Neuronal stem cell (in vitro differentiated cells): ENCODE results near the gene UGT1A7.
"Not testable (repeated sequence)": the region's sequence is repeated elsewhere in the genome, so short reads cannot be mapped to it uniquely, and the experiment has no call there.

Experiments used
- DNase-seq: peaks from one replicate; pipeline ENCODE4 v3.0.0-alpha.2; 2013; ENCODE audit warnings: low spot score
- H2AFZ ChIP-seq: one replicate; pipeline ENCODE4 v1.6.1; 2013; ENCODE audit warnings: mild to moderate bottlenecking, low read length, inconsistent platforms
- H2AK5ac ChIP-seq: 2 replicates; pipeline ENCODE4 v1.6.1; 2013; ENCODE audit warnings: low read depth, mild to moderate bottlenecking, inconsistent platforms, low read length, moderate library complexity, mixed read lengths
- H2BK120ac ChIP-seq: 2 replicates; pipeline ENCODE4 v1.6.1; 2013; ENCODE audit warnings: low read depth, mild to moderate bottlenecking, inconsistent platforms, low read length, moderate library complexity, mixed read lengths
- H2BK12ac ChIP-seq: one replicate; pipeline ENCODE4 v1.6.1; 2013; ENCODE audit warnings: low read length, inconsistent platforms
- H2BK15ac ChIP-seq: 2 replicates; pipeline ENCODE4 v1.6.1; 2013; ENCODE audit warnings: mild to moderate bottlenecking, low read length, inconsistent platforms, mixed read lengths
- H2BK5ac ChIP-seq: one replicate; pipeline ENCODE4 v1.6.1; 2013; ENCODE audit warnings: inconsistent platforms, mild to moderate bottlenecking, low read length, moderate library complexity
- H3K14ac ChIP-seq: one replicate; pipeline ENCODE4 v1.6.1; 2013; ENCODE audit warnings: low read length, inconsistent platforms
- H3K18ac ChIP-seq: 2 replicates; pipeline ENCODE4 v1.6.1; 2013; ENCODE audit warnings: low read length, inconsistent platforms
- H3K23ac ChIP-seq: 2 replicates; pipeline ENCODE4 v1.6.1; 2013; ENCODE audit warnings: low read depth, mild to moderate bottlenecking, mixed read lengths, low read length, inconsistent platforms; ENCODE audit not compliant: poor library complexity
- H3K27ac ChIP-seq: replicated peaks from 3 replicates; pipeline ENCODE4 v1.5.1; 2013; ENCODE audit warnings: low read length, inconsistent platforms
- H3K27me3 ChIP-seq, 3 experiments: 2 replicates each; pipeline ENCODE4 v1.6.1; 2013; ENCODE audit warnings: low read length in 3 of 3, mild to moderate bottlenecking in 2 of 3, inconsistent platforms in 1 of 3, low read depth in 1 of 3, mixed read lengths in 1 of 3, moderate library complexity in 1 of 3; ENCODE audit not compliant: control insufficient read depth in 3 of 3, insufficient read depth in 3 of 3
- H3K36me3 ChIP-seq, 2 donors: replicated peaks in 1 of 2; 2 replicates each; pipeline ENCODE4 v1.6.1; 2013; ENCODE audit warnings: low read length in 2 of 2; ENCODE audit not compliant: control insufficient read depth in 2 of 2, insufficient read depth in 2 of 2
- H3K4ac ChIP-seq: 2 replicates; pipeline ENCODE4 v1.6.1; 2013; ENCODE audit warnings: inconsistent platforms, mild to moderate bottlenecking, low read length, moderate library complexity
- H3K4me1 ChIP-seq, 2 donors: 1 replicate in 1 of 2; 2 replicates in 1 of 2; pipeline ENCODE4 v1.6.1; 2013; ENCODE audit warnings: low read length in 2 of 2, low read depth in 1 of 2; ENCODE audit not compliant: control insufficient read depth in 2 of 2, insufficient read depth in 1 of 2
- H3K4me2 ChIP-seq: one replicate; pipeline ENCODE4 v1.6.1; 2013; ENCODE audit warnings: mild to moderate bottlenecking, low read length, inconsistent platforms; ENCODE audit not compliant: insufficient read depth, poor library complexity, severe bottlenecking
- H3K4me3 ChIP-seq, 2 donors: 2 replicates each; pipeline ENCODE4 v1.5.1; 2013; ENCODE audit warnings: low read length in 2 of 2, mild to moderate bottlenecking in 2 of 2, inconsistent platforms in 1 of 2, moderate library complexity in 1 of 2
- H3K79me1 ChIP-seq: one replicate; pipeline ENCODE4 v1.6.1; 2013; ENCODE audit warnings: low read depth, mild to moderate bottlenecking, inconsistent platforms, low read length, moderate library complexity
- H3K9ac ChIP-seq: one replicate; pipeline ENCODE4 v1.6.1; 2013; ENCODE audit warnings: mild to moderate bottlenecking, low read depth, low read length, inconsistent platforms; ENCODE audit not compliant: poor library complexity
- H3K9me3 ChIP-seq, 2 donors: replicated peaks in 1 of 2; 2 replicates each; pipeline versions ENCODE3 to v1.6.1; 2013; ENCODE audit warnings: low read length in 2 of 2, mild to moderate bottlenecking in 2 of 2, inconsistent platforms in 1 of 2, low read depth in 1 of 2, mixed read lengths in 1 of 2, moderate library complexity in 1 of 2; ENCODE audit not compliant: control insufficient read depth in 2 of 2, insufficient read depth in 1 of 2
- H4K8ac ChIP-seq: one replicate; pipeline ENCODE4 v1.6.1; 2013; ENCODE audit warnings: low read depth, mild to moderate bottlenecking, inconsistent platforms, low read length, moderate library complexity
- H4K91ac ChIP-seq: one replicate; pipeline ENCODE4 v1.6.1; 2013; ENCODE audit warnings: low read length, low read depth, mild to moderate bottlenecking, inconsistent platforms; ENCODE audit not compliant: poor library complexity
- WGBS, 2 donors: extraction: QIAGEN DNeasy Blood & Tissue Kit; methylation state at CpG; one replicate each; pipeline ENCODE4 v1.1.7; 2013; ENCODE audit warnings: missing lambda C conversion rate in 2 of 2, mixed read lengths in 1 of 2; ENCODE audit not compliant: insufficient read length in 2 of 2, insufficient replicate concordance in 1 of 2; ENCODE audit errors: extremely low coverage in 2 of 2; 5-methylcytosine and 5-hydroxymethylcytosine counted together

The UGT1A7 gene

GRCh38 chr2:233746475-233747282 is 65.0 kb downstream of the UGT1A7 start:
- no peak overlapping the region for H2BK120ac ChIP-seq
- H2AK5ac ChIP-seq, result no peak overlapping the region
- no peak overlapping the region for H3K18ac ChIP-seq
- WGBS, 2 donors, result no CpG with 5 or more reads among the region's 10 CpGs
- no peak overlapping the region for H2BK5ac ChIP-seq
- H3K27me3 ChIP-seq, result no peaks in the 10 kb centered on the region
- H3K4ac ChIP-seq, result no peak overlapping the region
- H3K27ac ChIP-seq, result no peak overlapping the region
- H3K9ac ChIP-seq, result no peak overlapping the region
- no peak overlapping the region for H4K91ac ChIP-seq
- peaks cover 4 to 13% of the 10 kb centered on the region in 2 donors for H3K9me3 ChIP-seq
- no peak for DNase-seq
- no peak overlapping the region for H2AFZ ChIP-seq
- no peak overlapping the region for H4K8ac ChIP-seq
- H3K4me1 ChIP-seq, result no peaks in the 10 kb centered on the region
- H3K4me3 ChIP-seq, result no peak overlapping the region
- H3K36me3 ChIP-seq, result no peaks in the 10 kb centered on the region
- H3K23ac ChIP-seq, result no peak overlapping the region
- no peak overlapping the region for H3K4me2 ChIP-seq
- no peak overlapping the region for H2BK15ac ChIP-seq
- no peak overlapping the region for H2BK12ac ChIP-seq
- no peaks in the 10 kb centered on the region for H3K79me1 ChIP-seq
- H3K14ac ChIP-seq, result no peak overlapping the region

- no peak overlapping the region for H3K14ac ChIP-seq
- DNase-seq, result no peak
- H2BK120ac ChIP-seq, result no peak overlapping the region
- H3K4ac ChIP-seq, result no peak overlapping the region
- no peak overlapping the region for H4K91ac ChIP-seq
- no peak overlapping the region for H3K4me3 ChIP-seq
- H2BK12ac ChIP-seq, result no peak overlapping the region
- H3K18ac ChIP-seq, result no peak overlapping the region
- no peak overlapping the region for H2AFZ ChIP-seq
- no peaks in the 10 kb centered on the region for H3K36me3 ChIP-seq
- no peak overlapping the region for H3K23ac ChIP-seq
- no peak overlapping the region for H2BK5ac ChIP-seq
- WGBS, 2 donors, result no CpG with 5 or more reads among the region's 6 CpGs
- no peak overlapping the region for H3K4me2 ChIP-seq
- peaks cover 4 to 13% of the 10 kb centered on the region in 2 donors for H3K9me3 ChIP-seq
- H3K27me3 ChIP-seq, result no peaks in the 10 kb centered on the region
- no peak overlapping the region for H2AK5ac ChIP-seq
- H4K8ac ChIP-seq, result no peak overlapping the region
- H3K79me1 ChIP-seq, result no peaks in the 10 kb centered on the region
- no peaks in the 10 kb centered on the region for H3K4me1 ChIP-seq
- H3K27ac ChIP-seq, result no peak overlapping the region
- no peak overlapping the region for H2BK15ac ChIP-seq
- H3K9ac ChIP-seq, result no peak overlapping the region
Observed at GRCh38 chr2:233747283-233747544, 65.5 kb downstream of the UGT1A7 start.

- not testable (repeated sequence) for H2AFZ ChIP-seq, H3K27ac ChIP-seq, H3K27me3 ChIP-seq, H3K4me3 ChIP-seq, H3K4me1 ChIP-seq, H3K36me3 ChIP-seq, H3K4me2 ChIP-seq, H3K79me1 ChIP-seq, H2BK5ac ChIP-seq, H2BK12ac ChIP-seq, H3K4ac ChIP-seq, H3K23ac ChIP-seq, H2BK120ac ChIP-seq, H2AK5ac ChIP-seq, H3K9ac ChIP-seq, H4K91ac ChIP-seq, H2BK15ac ChIP-seq, DNase-seq, H3K14ac ChIP-seq, H4K8ac ChIP-seq, H3K18ac ChIP-seq
- peaks cover 9 to 13% of the 10 kb centered on the region in 2 donors for H3K9me3 ChIP-seq
- WGBS, 2 donors, result no CpG with 5 or more reads among the region's 2 CpGs
Observed at GRCh38 chr2:233750689-233751088, 69.0 kb downstream of the UGT1A7 start.

GRCh38 chr2:233751212-233752009 is 69.7 kb downstream of the UGT1A7 start:
- H3K9me3 ChIP-seq, result peaks cover 9 to 13% of the 10 kb centered on the region in 2 donors
- H2BK5ac ChIP-seq, H3K4me1 ChIP-seq, H3K18ac ChIP-seq, H3K27ac ChIP-seq, H3K36me3 ChIP-seq, DNase-seq, H2AFZ ChIP-seq, H3K9ac ChIP-seq, H2BK120ac ChIP-seq, H2AK5ac ChIP-seq, H2BK15ac ChIP-seq, H4K8ac ChIP-seq, H3K27me3 ChIP-seq, H2BK12ac ChIP-seq, H3K79me1 ChIP-seq, H4K91ac ChIP-seq, H3K4me3 ChIP-seq, H3K23ac ChIP-seq, H3K4me2 ChIP-seq, H3K4ac ChIP-seq, H3K14ac ChIP-seq: not testable (repeated sequence)
- WGBS, 2 donors, result no CpG with 5 or more reads among the region's 2 CpGs
